ENCODE results near the gene BCAS1. TPM values are rescaled to one million over a fixed set of nuclear protein-coding genes. Genes with fewer than 3 reads are reported as not detected.
A peak's percentile ranks its signal among the peaks of the same experiment; 100 is the strongest.

BCAS1 gene
- total RNA-seq, 4 donors from 2014 or later: 0.32 TPM; not detected in 3

DNA sequence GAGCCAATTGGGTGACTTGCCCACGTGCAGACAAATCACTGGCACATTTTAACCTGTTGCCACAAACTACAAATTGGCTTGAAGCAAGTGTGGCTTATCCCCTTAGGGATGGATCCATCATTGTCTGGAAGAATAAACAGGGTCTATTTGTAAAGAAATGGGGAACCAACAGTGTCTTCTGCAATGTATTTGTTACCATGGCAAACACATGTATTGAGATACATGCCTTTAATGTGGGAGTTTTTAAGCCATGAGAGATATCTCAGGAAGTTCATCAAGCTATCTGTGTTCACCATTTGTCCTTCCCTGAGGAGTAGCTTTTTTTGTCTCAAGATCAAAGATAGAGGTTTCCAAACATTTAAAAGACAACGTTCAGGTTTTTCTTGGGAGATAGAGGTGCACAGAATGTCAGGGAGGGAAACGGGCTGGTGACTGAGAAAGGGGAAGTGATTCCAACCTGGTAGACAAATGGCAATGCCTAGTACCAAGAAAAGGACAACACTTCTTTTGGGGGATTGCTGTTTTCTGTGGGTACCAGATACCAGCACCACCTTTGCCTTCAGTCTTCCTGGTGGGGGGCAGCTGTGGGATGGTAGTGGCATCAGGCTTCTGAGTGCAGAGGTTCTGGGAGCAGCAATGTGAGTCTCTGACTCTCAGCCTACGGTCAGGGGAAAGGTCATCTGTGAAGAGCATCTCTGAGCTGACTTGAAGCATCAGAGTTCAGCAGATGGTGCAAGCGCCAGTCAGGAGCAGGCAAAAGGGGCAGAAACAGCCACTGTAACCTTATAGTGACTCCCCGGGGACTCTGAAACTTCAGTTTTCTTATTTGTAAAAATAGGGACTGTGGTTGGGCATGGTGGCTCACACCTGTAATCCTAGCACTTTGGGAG is 20.1 kb upstream of the BCAS1 start:
- intact Hi-C loops (cut with DNase I; ENCODE audit: low total_unique reads) (no loop called here), in situ Hi-C loops (cut with MboI; ENCODE audit: low sequenced_read_pairs in 4 of 4) (loop anchor here in 2 of 4 donors (10.0 kb wide), 2 partner anchors 554 to 564 kb away; no protein-coding TSS in a partner anchor)
- Histone ChIP-seq H3K27me3 (no peaks in the 10 kb centered on the region), H3K36me3 (no peaks in the 10 kb centered on the region), H3K4me1 (no peaks in the 10 kb centered on the region), H3K9me3 (no peaks in the 10 kb centered on the region), H3K27ac (no peak overlapping the region), H3K4me3 (no peak overlapping the region)
- DNase-seq: no peak
- TF ChIP-seq POLR2A (IDR thresholded peaks at IDR 0.05): no peak
- TF ChIP-seq, protein P1, sequence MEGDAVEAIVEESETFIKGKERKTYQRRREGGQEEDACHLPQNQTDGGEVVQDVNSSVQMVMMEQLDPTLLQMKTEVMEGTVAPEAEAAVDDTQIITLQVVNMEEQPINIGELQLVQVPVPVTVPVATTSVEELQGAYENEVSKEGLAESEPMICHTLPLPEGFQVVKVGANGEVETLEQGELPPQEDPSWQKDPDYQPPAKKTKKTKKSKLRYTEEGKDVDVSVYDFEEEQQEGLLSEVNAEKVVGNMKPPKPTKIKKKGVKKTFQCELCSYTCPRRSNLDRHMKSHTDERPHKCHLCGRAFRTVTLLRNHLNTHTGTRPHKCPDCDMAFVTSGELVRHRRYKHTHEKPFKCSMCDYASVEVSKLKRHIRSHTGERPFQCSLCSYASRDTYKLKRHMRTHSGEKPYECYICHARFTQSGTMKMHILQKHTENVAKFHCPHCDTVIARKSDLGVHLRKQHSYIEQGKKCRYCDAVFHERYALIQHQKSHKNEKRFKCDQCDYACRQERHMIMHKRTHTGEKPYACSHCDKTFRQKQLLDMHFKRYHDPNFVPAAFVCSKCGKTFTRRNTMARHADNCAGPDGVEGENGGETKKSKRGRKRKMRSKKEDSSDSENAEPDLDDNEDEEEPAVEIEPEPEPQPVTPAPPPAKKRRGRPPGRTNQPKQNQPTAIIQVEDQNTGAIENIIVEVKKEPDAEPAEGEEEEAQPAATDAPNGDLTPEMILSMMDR (IDR thresholded peaks at IDR 0.05 in 4 of 5, conservative IDR thresholded peaks at IDR 0.05 in 1 of 5): no peak
- no peak for ATAC-seq

DNA sequence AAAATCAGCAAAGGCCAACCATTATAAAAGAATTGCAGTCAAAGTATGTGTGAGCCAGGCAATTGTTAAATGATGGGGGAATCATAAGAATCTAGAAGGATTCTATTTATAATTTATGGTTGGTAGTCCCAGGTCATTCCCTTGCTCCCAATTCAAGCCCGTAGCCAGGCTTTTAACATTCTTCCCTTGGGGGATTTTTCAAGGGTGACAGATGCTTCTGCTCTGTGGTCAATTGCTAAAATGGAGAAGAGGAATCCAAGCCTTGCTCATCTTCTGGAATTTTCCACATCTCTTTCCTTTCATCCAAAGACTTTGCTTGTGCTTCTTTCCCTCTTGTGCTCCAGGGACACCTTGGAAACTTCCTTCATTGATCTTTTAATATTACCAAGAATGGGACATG is 18.0 kb upstream of the BCAS1 start:
- Histone ChIP-seq H3K27me3 (no peaks in the 10 kb centered on the region), H3K9me3 (no peaks in the 10 kb centered on the region), H3K4me3 (no peak overlapping the region), H3K36me3 (no peaks in the 10 kb centered on the region), H3K4me1 (no peaks in the 10 kb centered on the region), H3K27ac (no peak overlapping the region)
- in situ Hi-C loops (cut with MboI; ENCODE audit: low sequenced_read_pairs in 4 of 4) (no loop called here), intact Hi-C loops (cut with DNase I; ENCODE audit: low total_unique reads) (no loop called here)
- no peak for ATAC-seq
- no peak for DNase-seq
- TF ChIP-seq, protein P1 (IDR thresholded peaks at IDR 0.05 in 4 of 5, conservative IDR thresholded peaks at IDR 0.05 in 1 of 5): no peak
- no peak for TF ChIP-seq POLR2A (IDR thresholded peaks at IDR 0.05)

DNA sequence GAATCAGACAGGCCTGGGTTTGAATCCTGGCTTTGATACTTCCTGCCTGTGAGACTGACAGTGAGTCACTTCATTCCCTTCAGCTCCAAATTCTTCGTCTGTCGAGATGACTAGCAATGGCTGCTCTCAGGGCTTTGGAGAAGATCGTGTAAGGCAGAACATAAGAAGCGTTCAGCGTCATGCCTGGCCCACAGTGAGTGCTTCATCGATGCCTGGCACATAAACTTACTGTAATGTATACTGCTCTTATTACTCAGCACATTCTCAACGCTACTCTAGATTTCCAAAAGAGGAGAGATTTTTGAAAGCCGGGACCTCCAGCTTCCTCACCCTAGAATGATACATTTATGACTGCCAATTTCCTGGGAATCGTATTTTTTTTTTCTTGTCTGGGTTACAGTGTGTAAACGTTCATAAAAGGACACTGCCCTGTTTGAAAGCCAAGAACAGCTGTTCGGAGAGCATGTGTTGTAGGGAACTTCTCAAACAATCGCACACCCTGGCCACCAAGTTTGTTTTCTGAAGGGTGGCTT is 16.2 kb upstream of the BCAS1 start:
- Histone ChIP-seq H3K9me3 (no peaks in the 10 kb centered on the region), H3K4me3 (no peak overlapping the region), H3K27ac (no peak overlapping the region), H3K27me3 (no peaks in the 10 kb centered on the region), H3K4me1 (no peaks in the 10 kb centered on the region), H3K36me3 (no peaks in the 10 kb centered on the region)
- TF ChIP-seq, protein P1 (IDR thresholded peaks at IDR 0.05 in 4 of 5, conservative IDR thresholded peaks at IDR 0.05 in 1 of 5): no peak
- no peak for TF ChIP-seq POLR2A (IDR thresholded peaks at IDR 0.05)
- DNase-seq (no peak), ATAC-seq (peak in 1 of 2 donors; percentile 56)
- intact Hi-C loops (cut with DNase I; ENCODE audit: low total_unique reads): no loop called here
- in situ Hi-C loops (cut with MboI; ENCODE audit: low sequenced_read_pairs in 4 of 4): no loop called here

DNA sequence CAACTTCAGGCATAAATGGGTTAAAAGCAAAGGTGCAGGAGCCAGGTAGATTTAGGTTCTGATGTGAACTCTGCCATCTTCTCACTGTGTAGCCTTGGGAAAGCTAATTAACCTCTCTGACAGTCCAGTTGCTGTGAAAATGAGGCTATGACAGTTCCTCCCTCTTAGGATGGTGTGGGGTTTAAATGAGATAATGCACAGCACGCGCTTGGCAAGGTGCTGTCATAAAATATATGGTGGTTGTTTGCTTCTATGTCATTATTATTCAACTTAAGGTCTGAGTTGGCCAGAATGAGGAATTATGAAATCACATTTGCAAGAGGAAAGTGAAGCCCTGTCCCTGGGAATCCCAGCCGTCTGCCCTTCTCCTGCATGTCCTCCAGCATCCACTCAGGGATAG is 15.5 kb upstream of the BCAS1 start:
- H3K36me3 ChIP-seq: no peaks in the 10 kb centered on the region
- no peaks in the 10 kb centered on the region for H3K9me3 ChIP-seq
- H3K4me3 ChIP-seq: no peak overlapping the region
- in situ Hi-C loops (cut with MboI; ENCODE audit: low sequenced_read_pairs in 4 of 4) (no loop called here), intact Hi-C loops (cut with DNase I; ENCODE audit: low total_unique reads) (no loop called here)
- no peak overlapping the region for H3K27ac ChIP-seq
- no peaks in the 10 kb centered on the region for H3K4me1 ChIP-seq
- no peak for DNase-seq
- H3K27me3 ChIP-seq: no peaks in the 10 kb centered on the region
- no peak for ATAC-seq
- TF ChIP-seq, protein P1 (IDR thresholded peaks at IDR 0.05 in 4 of 5, conservative IDR thresholded peaks at IDR 0.05 in 1 of 5): no peak
- TF ChIP-seq POLR2A (IDR thresholded peaks at IDR 0.05): no peak
